Sigmoid colon (tissue), 3 donors: ENCODE results near the gene RHOA.

Experiments used
- POLR2A ChIP-seq, 2 donors: fragments of 450-650 bp; IDR thresholded peaks; one replicate each; pipeline ENCODE4 v1.6.1; 2016; ENCODE audit warnings: antibody characterized with exemption in 2 of 2, mild to moderate bottlenecking in 2 of 2, moderate library complexity in 2 of 2
- TF ChIP-seq, protein P1 (sequence below), 4 experiments: fragments of 450-650 bp in 3 of 4; fragments of 200-600 bp in 1 of 4; IDR thresholded peaks; one replicate each; pipeline ENCODE4 v1.5.1; 2016 to 2019; ENCODE audit warnings: antibody characterized with exemption in 4 of 4, mild to moderate bottlenecking in 3 of 4, moderate library complexity in 2 of 4

- TF ChIP-seq, protein P1, sequence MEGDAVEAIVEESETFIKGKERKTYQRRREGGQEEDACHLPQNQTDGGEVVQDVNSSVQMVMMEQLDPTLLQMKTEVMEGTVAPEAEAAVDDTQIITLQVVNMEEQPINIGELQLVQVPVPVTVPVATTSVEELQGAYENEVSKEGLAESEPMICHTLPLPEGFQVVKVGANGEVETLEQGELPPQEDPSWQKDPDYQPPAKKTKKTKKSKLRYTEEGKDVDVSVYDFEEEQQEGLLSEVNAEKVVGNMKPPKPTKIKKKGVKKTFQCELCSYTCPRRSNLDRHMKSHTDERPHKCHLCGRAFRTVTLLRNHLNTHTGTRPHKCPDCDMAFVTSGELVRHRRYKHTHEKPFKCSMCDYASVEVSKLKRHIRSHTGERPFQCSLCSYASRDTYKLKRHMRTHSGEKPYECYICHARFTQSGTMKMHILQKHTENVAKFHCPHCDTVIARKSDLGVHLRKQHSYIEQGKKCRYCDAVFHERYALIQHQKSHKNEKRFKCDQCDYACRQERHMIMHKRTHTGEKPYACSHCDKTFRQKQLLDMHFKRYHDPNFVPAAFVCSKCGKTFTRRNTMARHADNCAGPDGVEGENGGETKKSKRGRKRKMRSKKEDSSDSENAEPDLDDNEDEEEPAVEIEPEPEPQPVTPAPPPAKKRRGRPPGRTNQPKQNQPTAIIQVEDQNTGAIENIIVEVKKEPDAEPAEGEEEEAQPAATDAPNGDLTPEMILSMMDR (IDR thresholded peaks at IDR 0.05), result no peak
- no peak for TF ChIP-seq POLR2A (IDR thresholded peaks at IDR 0.05)
Measured at GRCh38 chr3:49387721-49388120, 24.1 kb downstream of the RHOA start.
